GM18867 (cell line): ENCODE results near the gene SLC16A10.
"Not testable (repeated sequence)": the region's sequence is repeated elsewhere in the genome, so short reads cannot be mapped to it uniquely, and the experiment has no call there.

Experiments
- ATAC-seq: cut with Tn5 transposase; IDR thresholded peaks from one replicate; pipeline ENCODE4 v1.9.1; 2021; ENCODE audit warnings: mild to moderate bottlenecking, moderate library complexity; ENCODE audit not compliant: unreplicated experiment

SLC16A10 gene, protein sequence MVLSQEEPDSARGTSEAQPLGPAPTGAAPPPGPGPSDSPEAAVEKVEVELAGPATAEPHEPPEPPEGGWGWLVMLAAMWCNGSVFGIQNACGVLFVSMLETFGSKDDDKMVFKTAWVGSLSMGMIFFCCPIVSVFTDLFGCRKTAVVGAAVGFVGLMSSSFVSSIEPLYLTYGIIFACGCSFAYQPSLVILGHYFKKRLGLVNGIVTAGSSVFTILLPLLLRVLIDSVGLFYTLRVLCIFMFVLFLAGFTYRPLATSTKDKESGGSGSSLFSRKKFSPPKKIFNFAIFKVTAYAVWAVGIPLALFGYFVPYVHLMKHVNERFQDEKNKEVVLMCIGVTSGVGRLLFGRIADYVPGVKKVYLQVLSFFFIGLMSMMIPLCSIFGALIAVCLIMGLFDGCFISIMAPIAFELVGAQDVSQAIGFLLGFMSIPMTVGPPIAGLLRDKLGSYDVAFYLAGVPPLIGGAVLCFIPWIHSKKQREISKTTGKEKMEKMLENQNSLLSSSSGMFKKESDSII

DNA sequence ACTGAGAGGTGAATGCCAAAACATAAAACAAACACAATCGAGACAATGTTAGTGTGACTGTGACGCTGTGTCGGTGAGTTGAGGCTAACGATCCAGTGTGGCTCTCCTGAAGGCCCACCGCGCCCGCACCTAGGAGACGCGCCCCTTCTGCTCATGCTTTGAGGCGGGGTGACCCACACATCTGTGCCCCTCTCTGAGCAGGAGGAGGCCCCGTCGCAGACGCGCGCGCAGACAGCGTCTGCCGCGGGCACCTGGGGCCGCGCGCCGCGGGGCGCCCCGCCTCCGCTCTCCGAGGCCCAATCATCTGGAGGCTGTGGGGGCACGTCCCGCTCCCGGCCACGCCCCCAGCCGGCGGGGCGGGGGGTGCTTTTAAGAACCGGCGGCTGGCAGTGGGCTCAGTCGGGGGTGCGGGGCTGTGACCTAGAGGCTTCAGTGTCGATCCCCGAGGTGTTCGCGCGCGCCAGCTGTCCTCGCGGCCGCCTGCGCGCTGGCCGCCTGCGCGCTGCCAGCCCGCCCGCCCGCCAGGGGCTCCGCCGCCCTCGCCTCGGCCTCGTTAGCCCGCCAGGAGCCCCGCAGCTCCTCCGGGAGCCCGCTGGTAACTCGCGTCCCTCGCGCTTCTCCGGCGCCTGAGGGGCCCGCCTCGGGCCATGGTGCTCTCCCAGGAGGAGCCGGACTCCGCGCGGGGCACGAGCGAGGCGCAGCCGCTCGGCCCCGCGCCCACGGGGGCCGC, at the start of gene SLC16A10:
TSS of gene SLC16A10 (plus strand) at position 398 of the 730 bp plus-strand sequence. CDS start at position 648, 250 bp downstream.
- ATAC-seq: peak; percentile 94

DNA sequence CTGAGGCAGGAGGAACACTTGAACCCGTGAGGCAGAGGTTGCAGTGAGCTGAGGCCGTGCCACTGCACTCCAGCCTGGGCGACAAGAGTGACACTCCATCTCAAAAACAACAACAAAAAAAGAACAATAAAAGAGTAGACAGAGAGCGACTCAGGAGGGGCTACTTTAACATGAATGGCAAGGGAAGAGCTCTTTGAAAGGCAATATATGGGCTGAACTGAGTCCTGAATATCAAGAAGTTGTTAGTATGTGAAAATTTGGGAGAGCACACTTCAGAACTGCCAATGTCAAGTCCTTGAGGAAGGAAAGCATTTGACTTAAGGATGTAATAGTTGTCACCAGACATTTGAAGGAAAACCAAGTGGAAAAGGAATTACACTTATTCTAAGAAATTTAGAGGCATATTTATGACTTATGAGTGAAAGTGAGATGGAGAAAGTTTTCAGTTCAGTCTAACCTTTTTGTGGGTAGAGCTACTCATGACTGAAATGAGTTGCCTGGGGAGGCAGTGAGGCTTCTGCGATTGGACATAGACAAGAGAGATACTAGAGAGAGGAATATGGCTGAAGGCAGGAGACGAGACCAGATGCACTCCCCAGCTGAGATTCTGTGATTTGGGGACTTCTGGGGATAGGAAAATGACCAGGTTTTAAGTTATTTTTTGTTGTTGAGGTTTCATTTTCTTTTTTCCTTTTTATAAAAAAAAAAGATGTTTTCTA, 48.6 kb upstream of the SLC16A10 start:
- ATAC-seq: no peak

DNA sequence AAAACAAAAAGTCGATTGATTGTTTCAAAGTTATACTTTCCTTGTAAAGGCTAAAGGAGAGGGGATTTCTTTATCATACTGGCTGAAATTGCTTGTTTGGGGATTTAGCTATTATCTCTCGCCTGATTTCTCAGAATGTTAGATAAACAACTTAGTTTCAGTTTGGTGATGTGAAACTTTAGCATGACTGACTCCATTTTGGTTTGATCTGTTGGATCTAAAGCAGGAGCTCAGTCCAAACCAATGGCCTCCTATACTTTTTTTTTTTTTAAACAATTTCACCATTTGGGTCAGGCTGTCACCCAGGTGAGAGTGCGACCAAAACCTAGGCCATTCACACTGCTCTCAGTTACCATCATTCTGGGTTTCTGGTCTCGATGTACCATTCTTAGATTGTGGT, 45.4 kb upstream of the SLC16A10 start:
- ATAC-seq: no peak

DNA sequence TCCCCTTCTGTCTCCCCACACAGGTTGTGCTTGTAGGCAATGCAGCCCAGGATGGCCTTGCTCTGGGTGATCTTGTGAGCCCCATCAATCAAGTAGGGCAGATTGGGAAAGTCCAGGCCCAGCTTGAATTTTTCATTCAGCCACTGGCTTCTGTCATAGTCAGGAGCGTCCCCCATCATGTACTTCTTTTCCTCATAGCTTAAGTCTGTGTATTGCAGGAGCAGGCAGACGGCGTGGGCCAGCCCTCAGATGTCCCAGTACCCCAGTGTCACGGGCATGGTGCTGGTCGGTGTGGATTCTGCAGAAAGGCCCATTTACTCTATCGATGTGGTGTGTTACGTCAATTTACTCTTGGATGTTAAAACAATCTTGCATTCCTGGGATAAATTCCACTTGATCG, 40.1 kb upstream of the SLC16A10 start:
- ATAC-seq: no peak

DNA sequence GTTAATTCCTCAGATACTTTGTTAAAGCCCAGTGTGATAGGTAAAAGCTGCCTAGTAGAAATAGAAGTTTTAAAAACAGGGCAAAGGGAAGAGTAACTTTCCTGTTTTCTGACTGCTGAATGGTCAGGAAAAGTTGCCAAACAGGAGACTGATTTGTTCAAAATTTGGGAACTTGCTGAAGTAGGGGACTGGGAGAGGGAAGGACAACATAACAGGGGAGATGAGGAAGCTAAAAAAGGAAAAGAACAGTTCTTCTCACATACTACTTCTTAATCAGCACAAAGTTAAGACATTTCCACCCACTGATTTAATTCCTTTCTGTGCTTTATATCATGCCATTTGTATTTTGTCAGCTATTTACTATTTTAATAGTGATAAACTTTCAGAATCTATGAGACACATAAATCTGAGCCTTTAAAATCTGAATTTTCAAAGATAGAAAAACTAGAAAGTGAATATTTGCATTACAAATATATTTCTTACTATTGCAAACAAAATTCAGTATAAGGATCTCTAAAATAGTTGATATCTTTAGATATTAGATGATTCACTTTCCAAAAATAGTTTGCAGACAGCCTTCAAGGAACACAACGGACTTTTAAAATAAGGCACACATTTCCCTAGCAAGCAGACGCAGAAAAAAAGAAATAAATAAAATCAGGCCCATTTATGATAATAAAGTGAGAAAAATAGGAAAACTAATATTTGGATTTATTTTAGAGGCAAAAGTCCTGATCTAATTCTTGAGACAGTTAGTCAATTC, 36.9 kb upstream of the SLC16A10 start:
- ATAC-seq: no peak

DNA sequence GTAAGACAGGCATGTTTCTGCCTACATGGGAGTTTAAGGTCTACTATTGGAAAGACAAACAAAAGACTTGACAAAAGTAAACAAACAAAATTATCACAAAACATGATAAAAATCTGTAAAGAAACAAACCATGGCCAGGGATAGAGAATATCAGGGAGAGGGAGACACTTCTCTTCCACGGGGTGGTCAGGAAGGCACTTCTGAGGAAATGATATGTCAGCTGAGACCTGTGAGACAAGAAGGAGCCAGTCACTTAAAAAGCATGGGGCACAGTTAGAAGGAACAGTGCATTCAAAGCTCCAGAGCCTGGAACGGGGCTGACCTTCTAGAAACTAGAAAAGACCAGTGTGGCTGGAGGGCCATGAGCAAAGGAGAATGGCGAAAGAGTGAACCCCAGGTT, 35.1 kb upstream of the SLC16A10 start:
- ATAC-seq: no peak

DNA sequence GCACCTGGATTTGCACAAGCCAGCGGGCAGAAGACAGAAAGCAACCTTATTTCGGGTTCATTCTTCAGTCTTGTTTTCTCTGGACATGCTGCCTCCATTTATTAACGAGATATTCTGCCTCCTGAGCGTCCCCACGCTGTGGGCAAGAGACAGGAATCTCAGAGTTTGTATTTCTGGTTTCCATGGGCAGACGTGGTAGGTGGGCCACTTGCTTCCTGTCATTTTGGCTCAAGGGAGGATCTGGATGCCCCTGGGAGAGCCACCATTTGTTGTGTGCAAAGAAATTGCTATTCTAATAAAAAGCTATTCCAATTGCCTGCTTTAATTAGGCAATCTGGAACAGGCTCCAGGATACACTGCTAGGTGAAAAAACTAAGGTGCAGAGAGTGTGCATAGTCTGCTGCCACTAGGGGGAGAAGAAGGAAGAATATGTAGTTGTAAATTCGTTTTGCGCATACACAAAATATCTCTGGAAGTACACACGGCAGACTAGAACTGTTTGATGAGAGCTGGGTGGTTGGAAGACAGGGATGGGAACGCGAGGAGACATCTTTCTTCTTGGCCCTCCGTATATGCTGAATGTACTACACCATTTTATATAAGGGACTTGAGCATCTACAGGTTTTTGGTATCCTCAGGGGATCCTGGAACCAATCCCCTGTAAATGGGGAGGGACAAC, 30.1 kb upstream of the SLC16A10 start:
- ATAC-seq: peak; percentile 68

DNA sequence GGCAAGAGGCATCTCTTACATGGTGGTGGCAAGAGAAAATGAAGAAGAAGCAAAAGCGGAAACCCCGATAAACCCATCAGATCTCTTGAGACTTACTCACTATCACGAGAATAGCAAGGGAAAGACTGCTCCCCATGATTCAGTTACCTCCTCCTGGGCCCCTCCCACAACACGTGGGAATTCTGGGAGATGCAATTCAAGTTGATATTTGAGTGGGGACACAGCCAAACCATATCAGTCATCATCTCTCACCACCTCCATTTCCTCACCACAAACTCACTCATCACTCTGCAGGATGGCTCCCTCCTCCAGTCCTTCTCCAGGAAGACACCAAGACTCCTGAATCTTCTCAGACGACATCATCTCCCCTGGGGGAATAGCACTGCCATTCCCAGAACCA, 25.8 kb upstream of the SLC16A10 start:
- ATAC-seq: no peak

DNA sequence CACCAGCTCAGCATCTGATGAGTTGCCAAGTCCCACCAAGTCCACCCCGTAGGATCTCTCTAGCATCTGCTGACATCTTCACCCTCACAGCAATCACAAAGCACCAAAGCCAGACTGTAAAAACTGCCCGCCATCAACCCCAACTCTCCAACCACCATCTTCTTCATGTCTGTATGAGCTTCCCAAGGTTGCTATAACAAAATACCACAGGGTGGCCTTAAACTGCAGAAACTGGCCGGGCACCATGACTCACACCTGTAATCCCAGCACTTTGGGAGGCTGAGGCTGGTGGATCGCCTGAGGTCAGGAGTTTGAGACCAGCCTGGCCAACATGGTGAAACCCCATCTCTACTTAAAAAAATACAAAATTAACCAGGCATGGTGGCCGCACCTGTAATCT, 25.3 kb upstream of the SLC16A10 start:
- ATAC-seq: not testable (repeated sequence)

DNA sequence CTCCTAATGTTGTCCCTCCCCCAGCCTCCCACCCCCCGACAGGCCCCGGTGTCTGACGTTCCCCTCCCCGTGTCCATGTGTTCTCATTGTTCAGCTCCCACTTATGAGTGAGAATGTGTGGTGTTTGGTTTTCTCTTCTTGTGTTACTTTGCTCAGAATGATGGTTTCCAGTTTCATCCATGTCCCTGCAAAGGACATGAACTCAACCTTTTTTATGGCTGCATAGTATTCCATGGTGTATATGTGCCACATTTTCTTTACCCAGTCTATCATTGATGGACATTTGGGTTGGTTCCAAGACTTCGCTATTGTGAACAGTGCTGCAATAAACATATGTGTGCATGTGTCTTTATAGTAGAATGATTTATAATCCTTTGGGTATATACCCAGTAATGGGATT, 24.4 kb upstream of the SLC16A10 start:
- ATAC-seq: not testable (repeated sequence)

DNA sequence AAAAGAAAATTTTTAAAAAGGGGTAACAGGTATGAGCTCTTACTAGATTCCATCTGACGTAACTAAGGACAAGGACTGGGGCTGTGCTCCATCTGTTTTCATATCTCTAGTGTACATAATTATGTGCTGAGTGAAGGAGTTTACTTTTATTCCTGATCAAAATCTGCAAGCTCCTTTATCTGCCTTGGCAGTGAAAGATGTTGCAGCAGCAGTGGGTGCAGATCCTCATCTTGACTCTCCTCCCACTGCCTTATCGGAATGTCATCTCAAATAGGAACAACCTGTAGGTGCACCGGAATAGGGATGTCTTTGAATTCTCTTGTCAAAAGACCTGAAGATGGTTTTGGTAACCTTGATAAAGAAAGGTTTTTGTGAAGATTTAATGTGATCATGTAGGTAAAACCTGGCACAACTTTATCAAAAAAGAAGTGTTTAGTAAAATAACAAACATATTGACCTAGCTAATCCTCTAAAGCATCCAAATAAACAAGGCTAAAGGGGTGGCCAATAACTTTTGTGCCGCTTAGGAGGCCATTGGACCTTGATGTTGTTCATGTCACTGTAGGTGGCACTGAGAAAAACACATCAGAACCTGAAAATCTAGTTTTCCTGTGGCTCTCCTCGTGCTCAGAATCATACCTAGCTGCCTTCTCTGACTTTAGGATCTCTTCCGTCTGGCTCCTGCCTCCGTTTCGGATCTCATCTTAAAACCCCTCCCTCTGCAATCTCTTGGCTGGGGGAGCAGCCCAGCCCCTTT, 19.0 kb upstream of the SLC16A10 start:
- no peak for ATAC-seq

DNA sequence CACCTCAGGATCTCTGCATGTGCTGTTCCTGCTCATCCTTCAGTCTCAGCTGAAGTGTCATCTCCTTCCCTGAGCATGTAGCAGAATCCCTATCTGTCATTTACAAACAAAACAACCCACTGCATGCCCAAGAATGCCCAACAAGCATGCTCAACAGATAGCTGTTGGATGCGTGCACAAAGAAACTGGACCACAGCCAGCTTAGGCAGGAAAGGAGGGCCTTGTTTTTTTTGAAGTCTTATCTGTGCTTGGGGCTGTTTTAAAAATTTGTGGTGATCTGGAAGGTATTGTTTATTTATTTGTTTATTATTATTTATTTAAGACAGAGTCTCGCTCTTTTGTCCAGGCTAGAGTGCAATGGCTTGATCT, 18.5 kb upstream of the SLC16A10 start:
- ATAC-seq: no peak

DNA sequence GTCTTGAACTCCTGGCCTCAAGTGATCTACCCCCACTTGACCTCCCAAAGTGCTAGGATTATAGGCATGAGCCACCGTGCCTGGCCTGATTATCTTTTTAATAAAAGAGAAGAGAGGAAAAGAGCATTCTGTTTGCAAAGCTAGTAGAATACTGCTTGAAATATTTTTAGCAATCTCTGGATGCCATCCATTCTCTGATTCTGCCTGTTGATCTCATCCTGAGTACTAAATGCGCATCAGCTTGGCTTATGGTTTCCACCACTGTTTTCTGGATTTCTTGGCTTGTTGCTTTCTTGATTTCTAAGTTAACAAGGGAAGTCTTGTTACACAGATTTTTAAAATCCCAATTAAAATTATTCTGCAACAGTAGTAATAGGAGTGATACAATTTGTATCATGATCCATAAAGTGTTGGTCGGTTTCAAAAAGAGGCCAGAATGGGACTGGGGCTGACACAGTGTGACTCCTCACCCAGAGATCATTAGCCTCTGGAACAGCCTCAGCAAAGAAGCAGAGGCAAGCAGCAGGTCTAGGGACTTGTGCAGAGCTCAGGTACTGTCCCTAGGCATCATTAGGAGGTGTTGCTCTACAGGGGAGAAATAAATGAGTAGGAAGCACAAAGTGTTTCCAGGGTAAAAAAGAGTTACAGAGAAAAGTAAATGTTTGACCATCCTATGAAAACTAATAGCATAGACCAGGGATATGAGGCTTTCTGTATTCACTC, 17.8 kb upstream of the SLC16A10 start:
- no peak for ATAC-seq

DNA sequence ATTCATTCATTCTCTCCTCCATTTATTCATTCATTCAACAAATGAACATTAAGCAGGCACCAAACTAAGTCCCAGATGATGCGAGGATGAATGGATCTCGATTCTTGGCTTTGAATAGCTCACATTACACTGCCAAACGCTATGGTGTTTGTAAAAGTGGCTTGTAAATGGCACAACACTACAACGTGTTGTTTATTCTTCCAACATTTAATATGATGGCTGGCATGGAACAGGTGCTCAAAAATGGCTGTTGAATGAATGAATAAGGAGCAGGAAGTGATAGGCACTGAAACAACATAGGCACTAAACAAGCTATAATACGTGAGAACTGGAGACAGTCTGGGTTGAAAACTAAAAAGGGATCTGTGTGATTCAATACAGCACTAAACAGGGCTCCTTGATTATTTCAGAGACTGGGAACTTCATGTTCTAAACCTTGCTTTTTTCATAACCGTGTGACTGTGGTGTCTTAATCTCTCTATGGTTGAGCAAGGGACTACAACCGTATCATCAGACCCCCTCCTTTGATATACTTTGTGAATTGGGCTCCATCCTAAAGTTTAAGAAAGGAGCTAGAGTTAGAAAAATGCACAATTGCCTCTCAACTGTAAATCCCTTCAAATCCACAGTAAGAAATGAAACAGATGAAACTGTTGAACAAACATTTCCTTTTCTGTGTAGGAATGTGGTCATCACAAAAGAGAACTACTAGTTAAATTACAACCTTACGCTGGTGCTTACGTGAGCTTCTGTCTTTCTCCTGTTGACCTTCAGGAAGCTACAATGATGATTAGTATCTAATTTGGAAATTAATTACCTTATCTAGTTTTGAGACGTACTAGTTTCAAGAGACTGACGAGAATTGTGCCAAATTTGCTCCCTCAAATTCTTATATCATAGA, 16.9 kb upstream of the SLC16A10 start:
- no peak for ATAC-seq

DNA sequence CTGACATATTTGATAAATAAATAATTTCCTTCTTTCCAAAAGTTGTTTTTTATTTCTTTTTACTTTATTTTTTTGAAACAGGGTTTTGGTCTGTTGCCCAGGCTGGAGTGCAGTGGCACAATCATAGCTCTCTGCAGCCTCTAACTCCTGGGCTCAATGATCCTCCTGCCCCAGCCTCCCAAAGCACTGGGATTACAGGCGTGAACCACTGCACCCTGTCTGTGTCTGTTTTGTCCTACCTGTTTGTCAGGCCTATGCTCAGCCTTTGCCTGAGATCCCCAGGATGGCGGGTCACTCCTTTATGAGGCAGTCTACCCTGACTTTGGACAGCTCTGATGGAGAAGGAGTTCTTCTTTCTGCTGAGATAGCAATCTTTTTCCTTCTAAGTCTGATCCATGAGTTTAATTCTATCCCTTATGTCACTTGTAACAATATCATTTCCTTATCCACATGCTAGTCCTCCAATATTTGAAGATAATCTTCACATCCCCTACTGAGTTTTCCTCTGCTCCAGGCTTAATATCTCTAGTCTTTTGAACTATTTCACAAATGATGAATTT, 14.4 kb upstream of the SLC16A10 start:
- ATAC-seq: no peak

DNA sequence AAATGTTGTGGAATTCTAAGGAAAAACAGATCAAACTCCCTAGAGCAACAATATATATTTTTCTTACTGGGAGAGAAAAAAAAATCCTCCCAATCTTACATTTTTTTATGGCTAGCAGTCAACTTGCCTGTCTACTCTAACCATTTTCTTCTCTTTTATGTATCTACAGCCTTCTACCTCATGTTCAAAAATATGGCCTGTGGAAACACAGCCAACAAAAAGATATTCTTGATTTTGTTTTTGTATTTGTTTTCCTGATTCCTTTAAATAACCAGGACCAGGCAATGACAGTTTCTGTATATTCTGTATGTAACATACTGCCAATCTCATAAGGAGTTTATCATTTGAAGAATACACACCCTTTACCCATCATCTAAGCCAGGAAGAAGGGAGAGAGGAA, 13.0 kb upstream of the SLC16A10 start:
- ATAC-seq: no peak

DNA sequence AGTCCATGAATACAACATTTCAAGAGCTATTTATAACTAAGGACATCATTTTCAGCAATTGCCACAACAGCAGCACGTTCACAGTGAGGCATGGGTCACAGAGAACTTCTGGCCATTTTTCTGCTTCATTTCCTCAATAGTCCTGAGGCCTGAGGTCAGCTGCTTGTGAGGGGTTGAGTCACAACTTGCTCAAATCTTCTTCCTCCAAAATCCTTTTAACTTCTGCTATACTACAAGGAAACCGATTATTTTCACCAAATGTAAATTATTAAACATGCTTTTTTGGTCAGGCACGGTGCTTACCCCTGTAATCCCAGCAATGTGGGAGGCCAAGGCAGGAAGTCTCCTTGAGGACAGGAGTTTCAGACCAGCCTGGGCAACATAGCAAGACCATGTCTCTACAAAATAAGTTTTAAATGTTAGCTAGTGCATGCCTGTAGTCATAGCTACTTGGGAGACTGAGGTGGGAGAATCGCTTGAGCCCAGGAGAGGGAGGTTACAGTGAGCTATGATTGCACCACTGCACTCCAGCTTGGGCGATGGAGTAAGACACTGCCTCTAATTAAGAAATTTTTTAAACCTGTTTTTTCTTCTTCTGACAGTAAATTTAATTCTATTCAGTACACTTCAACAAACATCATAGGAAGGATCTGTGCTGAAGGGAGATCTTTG, 11.1 kb upstream of the SLC16A10 start:
- ATAC-seq: no peak
